Measurements from ENCODE around the gene MPRIP.

DNA sequence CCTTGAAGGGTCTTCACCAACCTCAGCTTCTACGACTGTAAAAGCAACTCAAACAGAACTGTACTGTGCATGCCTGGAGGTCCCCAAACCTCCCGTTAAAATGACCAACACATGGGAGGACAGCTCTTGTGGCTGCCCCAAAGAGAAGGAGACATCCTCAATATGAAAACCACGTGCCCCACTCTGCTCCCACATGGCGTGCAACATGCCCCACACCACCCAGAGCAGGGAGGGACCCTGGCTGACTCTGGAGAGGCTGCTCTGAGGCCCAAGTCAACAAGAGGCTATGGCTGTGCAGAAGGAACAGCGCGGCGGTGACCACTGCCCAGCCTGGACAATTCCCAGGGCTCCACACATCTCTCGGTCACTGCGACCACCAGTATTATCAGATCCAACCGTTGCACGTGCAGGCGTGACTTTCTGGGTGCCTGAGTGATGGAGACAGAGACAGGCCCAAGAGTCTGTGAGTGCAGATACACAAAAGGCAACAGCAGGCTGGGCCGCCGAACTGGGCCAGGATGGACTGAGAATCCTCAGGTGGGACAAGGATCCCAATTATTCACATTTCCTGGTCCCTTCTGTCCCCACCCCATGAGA, 162.5 kb downstream of the MPRIP start:
- TF ChIP-seq CTCF (IDR thresholded peaks at IDR 0.05; ENCODE audit: borderline replicate concordance, extremely low read depth, low read length, poor library complexity, severe bottlenecking), result no peak
- TF ChIP-seq EZH2 (IDR thresholded peaks at IDR 0.05; ENCODE audit: borderline replicate concordance, low read depth, low read length, severe bottlenecking), result no peak

All from DND-41 (cell line).